ENCODE data around the gene CABS1. TPM values are rescaled to one million over a fixed set of nuclear protein-coding genes. Genes with fewer than 3 reads are reported as not detected.

Gene CABS1
- total and polyA plus RNA-seq, 2 of the 8 experiments (the other 6 are each of a cell fraction or from before 2014, with no cell fraction given): 0.03 TPM; not detected in 1

DNA sequence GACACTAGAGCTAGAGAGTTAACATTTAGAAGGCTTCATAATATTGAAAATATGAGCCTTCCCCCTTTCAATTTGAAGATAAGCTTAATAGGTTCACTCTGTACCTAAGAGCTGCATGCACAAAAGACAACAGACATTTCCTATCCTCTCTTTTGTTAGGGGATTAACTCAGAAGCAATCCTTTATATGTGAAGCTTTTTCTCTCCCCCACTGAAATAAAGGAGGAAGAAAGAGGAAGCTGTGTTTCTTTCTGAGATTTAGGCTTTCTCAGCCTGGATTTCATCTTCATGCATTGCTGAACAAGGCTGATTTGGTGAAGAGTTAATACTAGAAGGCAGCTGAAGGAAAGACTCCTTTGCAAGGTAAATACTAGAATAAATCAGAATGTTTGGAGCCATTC lies 21.0 kb upstream of the CABS1 start (continued):
- TF ChIP-seq, protein P1, sequence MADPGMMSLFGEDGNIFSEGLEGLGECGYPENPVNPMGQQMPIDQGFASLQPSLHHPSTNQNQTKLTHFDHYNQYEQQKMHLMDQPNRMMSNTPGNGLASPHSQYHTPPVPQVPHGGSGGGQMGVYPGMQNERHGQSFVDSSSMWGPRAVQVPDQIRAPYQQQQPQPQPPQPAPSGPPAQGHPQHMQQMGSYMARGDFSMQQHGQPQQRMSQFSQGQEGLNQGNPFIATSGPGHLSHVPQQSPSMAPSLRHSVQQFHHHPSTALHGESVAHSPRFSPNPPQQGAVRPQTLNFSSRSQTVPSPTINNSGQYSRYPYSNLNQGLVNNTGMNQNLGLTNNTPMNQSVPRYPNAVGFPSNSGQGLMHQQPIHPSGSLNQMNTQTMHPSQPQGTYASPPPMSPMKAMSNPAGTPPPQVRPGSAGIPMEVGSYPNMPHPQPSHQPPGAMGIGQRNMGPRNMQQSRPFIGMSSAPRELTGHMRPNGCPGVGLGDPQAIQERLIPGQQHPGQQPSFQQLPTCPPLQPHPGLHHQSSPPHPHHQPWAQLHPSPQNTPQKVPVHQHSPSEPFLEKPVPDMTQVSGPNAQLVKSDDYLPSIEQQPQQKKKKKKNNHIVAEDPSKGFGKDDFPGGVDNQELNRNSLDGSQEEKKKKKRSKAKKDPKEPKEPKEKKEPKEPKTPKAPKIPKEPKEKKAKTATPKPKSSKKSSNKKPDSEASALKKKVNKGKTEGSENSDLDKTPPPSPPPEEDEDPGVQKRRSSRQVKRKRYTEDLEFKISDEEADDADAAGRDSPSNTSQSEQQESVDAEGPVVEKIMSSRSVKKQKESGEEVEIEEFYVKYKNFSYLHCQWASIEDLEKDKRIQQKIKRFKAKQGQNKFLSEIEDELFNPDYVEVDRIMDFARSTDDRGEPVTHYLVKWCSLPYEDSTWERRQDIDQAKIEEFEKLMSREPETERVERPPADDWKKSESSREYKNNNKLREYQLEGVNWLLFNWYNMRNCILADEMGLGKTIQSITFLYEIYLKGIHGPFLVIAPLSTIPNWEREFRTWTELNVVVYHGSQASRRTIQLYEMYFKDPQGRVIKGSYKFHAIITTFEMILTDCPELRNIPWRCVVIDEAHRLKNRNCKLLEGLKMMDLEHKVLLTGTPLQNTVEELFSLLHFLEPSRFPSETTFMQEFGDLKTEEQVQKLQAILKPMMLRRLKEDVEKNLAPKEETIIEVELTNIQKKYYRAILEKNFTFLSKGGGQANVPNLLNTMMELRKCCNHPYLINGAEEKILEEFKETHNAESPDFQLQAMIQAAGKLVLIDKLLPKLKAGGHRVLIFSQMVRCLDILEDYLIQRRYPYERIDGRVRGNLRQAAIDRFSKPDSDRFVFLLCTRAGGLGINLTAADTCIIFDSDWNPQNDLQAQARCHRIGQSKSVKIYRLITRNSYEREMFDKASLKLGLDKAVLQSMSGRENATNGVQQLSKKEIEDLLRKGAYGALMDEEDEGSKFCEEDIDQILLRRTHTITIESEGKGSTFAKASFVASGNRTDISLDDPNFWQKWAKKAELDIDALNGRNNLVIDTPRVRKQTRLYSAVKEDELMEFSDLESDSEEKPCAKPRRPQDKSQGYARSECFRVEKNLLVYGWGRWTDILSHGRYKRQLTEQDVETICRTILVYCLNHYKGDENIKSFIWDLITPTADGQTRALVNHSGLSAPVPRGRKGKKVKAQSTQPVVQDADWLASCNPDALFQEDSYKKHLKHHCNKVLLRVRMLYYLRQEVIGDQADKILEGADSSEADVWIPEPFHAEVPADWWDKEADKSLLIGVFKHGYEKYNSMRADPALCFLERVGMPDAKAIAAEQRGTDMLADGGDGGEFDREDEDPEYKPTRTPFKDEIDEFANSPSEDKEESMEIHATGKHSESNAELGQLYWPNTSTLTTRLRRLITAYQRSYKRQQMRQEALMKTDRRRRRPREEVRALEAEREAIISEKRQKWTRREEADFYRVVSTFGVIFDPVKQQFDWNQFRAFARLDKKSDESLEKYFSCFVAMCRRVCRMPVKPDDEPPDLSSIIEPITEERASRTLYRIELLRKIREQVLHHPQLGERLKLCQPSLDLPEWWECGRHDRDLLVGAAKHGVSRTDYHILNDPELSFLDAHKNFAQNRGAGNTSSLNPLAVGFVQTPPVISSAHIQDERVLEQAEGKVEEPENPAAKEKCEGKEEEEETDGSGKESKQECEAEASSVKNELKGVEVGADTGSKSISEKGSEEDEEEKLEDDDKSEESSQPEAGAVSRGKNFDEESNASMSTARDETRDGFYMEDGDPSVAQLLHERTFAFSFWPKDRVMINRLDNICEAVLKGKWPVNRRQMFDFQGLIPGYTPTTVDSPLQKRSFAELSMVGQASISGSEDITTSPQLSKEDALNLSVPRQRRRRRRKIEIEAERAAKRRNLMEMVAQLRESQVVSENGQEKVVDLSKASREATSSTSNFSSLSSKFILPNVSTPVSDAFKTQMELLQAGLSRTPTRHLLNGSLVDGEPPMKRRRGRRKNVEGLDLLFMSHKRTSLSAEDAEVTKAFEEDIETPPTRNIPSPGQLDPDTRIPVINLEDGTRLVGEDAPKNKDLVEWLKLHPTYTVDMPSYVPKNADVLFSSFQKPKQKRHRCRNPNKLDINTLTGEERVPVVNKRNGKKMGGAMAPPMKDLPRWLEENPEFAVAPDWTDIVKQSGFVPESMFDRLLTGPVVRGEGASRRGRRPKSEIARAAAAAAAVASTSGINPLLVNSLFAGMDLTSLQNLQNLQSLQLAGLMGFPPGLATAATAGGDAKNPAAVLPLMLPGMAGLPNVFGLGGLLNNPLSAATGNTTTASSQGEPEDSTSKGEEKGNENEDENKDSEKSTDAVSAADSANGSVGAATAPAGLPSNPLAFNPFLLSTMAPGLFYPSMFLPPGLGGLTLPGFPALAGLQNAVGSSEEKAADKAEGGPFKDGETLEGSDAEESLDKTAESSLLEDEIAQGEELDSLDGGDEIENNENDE (IDR thresholded peaks at IDR 0.05; ENCODE audit: insufficient replicate concordance, low read length): peak; percentile 17
